BE2C (cell line): ENCODE results near the gene PAM16.

ENCODE experiments used
- DNase-seq: peaks from one replicate; pipeline ENCODE4 v3.0.0-alpha.2; 2020
- H3K27me3 ChIP-seq: fragments of 250-450 bp; sonication (Bioruptor Pico); 2 replicates; pipeline ENCODE4 v1.5.1; 2020; ENCODE audit warnings: mild to moderate bottlenecking
- H3K36me3 ChIP-seq: fragments of 250-450 bp; sonication (Bioruptor Pico); 2 replicates; pipeline ENCODE4 v1.5.1; 2020; ENCODE audit warnings: mild to moderate bottlenecking
- H3K4me1 ChIP-seq: fragments of 250-450 bp; sonication (Bioruptor Pico); 2 replicates; pipeline ENCODE4 v1.5.1; 2020
- H3K4me3 ChIP-seq: 2 replicates; pipeline ENCODE4 v1.5.1; 2011; ENCODE audit warnings: low read depth, low read length
- H3K9me3 ChIP-seq: fragments of 250-450 bp; sonication (Bioruptor Pico); 2 replicates; pipeline ENCODE4 v1.5.1; 2020
- TF ChIP-seq, protein P1 (sequence below): IDR thresholded peaks from 2 replicates; pipeline ENCODE4 v1.5.1; 2012; ENCODE audit warnings: mild to moderate bottlenecking, low read depth, low read length

The PAM16 gene

DNA sequence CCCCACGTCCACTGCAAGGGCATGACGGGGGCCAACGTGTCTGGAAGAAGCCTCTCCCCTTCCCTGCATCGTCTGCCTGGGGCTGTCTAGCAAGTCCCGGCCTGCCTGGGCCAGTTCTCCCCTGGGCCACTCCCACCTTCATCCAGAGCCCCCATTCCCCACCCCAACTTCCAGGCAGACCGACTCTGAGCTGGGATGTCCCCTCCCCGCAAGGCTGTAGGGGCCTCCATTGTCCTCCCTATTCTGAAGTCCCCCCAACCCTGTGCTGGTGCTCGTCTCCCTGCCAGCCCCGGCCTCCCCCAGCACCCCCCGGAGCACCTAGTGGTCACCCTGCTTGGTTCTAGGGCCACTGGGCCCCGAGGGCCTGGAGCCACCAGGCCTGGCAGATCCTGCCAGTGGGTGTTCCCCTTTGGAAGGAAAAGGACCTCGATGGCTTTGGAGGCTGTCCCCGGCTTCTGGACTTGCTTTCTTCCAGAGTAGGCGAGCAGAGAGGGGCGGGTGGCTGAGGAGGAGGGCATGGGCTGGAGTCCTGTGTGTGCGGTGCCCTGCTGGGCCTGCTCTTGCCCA is 30.5 kb downstream of the PAM16 start:
- H3K27me3 ChIP-seq: no peaks in the 10 kb centered on the region
- H3K36me3 ChIP-seq: no peaks in the 10 kb centered on the region
- no peak overlapping the region for H3K4me3 ChIP-seq
- no peaks in the 10 kb centered on the region for H3K9me3 ChIP-seq
- TF ChIP-seq, protein P1, sequence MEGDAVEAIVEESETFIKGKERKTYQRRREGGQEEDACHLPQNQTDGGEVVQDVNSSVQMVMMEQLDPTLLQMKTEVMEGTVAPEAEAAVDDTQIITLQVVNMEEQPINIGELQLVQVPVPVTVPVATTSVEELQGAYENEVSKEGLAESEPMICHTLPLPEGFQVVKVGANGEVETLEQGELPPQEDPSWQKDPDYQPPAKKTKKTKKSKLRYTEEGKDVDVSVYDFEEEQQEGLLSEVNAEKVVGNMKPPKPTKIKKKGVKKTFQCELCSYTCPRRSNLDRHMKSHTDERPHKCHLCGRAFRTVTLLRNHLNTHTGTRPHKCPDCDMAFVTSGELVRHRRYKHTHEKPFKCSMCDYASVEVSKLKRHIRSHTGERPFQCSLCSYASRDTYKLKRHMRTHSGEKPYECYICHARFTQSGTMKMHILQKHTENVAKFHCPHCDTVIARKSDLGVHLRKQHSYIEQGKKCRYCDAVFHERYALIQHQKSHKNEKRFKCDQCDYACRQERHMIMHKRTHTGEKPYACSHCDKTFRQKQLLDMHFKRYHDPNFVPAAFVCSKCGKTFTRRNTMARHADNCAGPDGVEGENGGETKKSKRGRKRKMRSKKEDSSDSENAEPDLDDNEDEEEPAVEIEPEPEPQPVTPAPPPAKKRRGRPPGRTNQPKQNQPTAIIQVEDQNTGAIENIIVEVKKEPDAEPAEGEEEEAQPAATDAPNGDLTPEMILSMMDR: no peak
- DNase-seq: no peak
- peaks cover 32% of the 10 kb centered on the region for H3K4me1 ChIP-seq

DNA sequence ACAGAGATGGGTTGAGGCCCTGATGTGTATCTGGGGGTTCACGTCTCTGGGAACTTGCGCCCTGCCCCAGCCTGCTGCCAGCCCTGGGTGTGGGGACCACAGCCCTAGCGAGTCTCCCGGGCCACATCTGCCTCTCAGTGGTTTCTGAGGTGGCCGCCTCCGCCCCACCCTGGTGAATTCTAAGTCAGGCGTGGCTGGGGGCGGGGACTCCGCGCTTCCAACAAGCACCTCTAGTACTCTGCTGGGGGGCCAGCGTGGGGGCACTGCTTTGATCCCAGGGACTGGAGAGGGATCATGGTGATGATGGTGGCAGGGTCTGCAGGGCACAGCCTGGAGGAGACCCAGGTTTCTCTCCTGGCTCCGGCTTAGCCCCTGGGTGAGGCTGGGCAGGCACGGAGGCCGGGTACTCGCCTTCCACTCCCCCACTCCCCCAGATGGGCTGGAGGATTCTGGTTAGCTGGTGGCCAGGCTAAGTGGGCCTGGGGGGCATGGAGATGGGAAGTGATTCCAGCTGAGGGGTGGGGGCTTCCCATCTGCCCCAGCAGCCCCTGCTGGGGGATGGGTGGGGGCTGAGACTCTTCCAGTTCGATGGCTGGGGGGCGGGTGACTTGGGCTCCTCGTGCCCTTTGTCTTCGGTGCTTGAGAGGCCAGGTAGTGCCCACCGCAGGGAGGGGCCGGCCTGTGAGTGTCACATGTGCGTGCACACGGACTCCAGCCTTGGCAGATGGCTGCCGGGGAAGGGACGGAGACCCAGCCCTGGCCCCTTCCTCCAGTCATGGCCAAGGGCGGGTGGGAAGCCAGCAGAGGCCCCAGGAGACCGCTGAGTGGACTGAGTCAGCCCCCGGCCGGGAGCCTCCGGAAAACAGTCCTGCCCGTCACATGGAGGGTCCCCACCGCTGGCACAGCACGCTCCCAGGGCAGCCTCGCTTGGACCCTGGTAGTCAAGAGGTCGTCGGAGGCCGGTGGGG is 31.4 kb downstream of the PAM16 start:
- TF ChIP-seq, protein P1: no peak
- peaks cover 32% of the 10 kb centered on the region for H3K4me1 ChIP-seq

DNA sequence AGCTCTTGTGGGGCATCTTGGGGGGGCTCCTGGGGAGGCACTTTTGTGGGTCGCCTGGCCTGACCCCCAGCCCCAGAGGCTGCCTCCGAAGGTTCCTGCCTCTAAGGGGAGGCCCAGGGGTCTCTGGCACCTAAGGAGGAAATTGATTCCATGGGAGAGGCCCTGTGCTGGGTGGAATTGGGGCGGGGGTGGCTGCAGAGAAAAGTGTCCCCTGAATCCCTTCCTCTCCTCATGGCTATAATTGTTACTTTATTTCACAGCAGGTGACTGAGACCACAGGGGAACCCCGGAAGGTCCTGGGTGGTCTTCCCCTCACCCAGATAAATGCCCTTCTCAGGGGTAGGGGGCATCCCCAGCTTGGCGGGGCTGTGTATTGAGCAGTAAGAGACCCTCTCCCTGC is 32.2 kb downstream of the PAM16 start:
- Histone ChIP-seq H3K27me3 (no peaks in the 10 kb centered on the region), H3K4me3 (no peak overlapping the region)
- TF ChIP-seq, protein P1: no peak

More for the DNA sequence above, 31.4 kb downstream of the PAM16 start:
- no peak for DNase-seq
- Histone ChIP-seq H3K9me3 (no peaks in the 10 kb centered on the region), H3K4me3 (no peak overlapping the region), H3K27me3 (no peaks in the 10 kb centered on the region), H3K36me3 (no peaks in the 10 kb centered on the region)

GRCh38 chr16:4318451-4318910 is 32.6 kb downstream of the PAM16 start:
- Histone ChIP-seq H3K4me3 (no peak overlapping the region), H3K27me3 (no peaks in the 10 kb centered on the region), H3K36me3 (no peaks in the 10 kb centered on the region), H3K4me1 (peaks cover 21% of the 10 kb centered on the region), H3K9me3 (no peaks in the 10 kb centered on the region)
- DNase-seq: no peak
- TF ChIP-seq, protein P1: no peak

More for the DNA sequence above, 32.2 kb downstream of the PAM16 start:
- H3K9me3 ChIP-seq: no peaks in the 10 kb centered on the region
- H3K4me1 ChIP-seq: peaks cover 26% of the 10 kb centered on the region
- no peak for DNase-seq
- no peaks in the 10 kb centered on the region for H3K36me3 ChIP-seq

GRCh38 chr16:4317532-4318450 is 33.3 kb downstream of the PAM16 start:
- no peak for DNase-seq
- TF ChIP-seq, protein P1: no peak
- Histone ChIP-seq H3K4me1 (peaks cover 21% of the 10 kb centered on the region), H3K27me3 (no peaks in the 10 kb centered on the region), H3K9me3 (no peaks in the 10 kb centered on the region), H3K4me3 (no peak overlapping the region; the same call in 1 of the 2 replicates), H3K36me3 (no peaks in the 10 kb centered on the region)
